ENCODE results near the gene GNAZ.

DNA sequence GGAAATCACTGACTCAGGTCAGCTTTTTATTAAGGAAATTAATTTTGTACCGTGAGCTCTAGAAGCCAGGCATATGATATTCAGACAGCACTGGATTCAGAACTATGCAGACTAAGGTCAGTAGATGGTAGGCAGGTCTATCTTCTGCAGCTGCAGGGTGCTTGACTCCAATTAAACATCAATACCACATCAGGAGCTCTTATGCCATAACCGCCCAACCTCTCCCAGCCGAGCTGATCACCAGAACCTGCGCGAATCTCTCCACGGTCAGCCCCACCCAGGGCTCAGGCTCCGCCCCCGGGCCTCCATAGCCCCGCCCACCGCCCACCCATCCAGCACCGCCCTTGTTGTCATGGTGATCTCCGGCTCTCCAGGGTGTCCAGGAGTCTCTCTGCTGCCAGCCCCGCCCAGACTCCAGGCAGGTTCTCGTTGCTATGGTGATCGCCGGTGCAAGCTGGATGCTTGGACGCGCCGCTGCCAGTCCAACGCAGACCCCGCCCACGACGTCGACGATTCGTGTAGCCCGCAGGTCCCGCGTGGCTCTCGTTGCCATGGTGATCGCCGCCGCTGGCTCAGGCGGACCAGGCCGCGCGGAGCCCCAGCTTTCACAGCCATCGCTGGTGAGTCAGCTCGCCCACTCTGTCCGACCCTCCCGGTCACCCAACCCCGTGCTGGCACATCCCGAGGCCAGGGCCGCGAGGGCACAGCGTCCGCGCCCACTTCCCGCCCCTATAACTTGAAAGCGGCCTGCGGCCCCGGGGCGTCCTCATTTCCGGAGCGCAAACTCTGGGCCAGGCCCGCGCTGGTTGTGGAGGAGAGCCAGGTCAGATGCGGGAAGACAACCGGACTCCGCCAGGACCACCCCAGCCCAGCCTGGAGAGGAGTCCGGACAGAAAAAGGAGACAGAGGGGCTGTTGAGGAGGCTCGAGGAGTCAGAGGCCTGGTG, 74.9 kb downstream of the GNAZ start, which contains the start of gene RAB36:
- TF ChIP-seq, protein P1, sequence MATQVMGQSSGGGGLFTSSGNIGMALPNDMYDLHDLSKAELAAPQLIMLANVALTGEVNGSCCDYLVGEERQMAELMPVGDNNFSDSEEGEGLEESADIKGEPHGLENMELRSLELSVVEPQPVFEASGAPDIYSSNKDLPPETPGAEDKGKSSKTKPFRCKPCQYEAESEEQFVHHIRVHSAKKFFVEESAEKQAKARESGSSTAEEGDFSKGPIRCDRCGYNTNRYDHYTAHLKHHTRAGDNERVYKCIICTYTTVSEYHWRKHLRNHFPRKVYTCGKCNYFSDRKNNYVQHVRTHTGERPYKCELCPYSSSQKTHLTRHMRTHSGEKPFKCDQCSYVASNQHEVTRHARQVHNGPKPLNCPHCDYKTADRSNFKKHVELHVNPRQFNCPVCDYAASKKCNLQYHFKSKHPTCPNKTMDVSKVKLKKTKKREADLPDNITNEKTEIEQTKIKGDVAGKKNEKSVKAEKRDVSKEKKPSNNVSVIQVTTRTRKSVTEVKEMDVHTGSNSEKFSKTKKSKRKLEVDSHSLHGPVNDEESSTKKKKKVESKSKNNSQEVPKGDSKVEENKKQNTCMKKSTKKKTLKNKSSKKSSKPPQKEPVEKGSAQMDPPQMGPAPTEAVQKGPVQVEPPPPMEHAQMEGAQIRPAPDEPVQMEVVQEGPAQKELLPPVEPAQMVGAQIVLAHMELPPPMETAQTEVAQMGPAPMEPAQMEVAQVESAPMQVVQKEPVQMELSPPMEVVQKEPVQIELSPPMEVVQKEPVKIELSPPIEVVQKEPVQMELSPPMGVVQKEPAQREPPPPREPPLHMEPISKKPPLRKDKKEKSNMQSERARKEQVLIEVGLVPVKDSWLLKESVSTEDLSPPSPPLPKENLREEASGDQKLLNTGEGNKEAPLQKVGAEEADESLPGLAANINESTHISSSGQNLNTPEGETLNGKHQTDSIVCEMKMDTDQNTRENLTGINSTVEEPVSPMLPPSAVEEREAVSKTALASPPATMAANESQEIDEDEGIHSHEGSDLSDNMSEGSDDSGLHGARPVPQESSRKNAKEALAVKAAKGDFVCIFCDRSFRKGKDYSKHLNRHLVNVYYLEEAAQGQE (IDR thresholded peaks at IDR 0.05): no peak
- TF ChIP-seq, protein P2, sequence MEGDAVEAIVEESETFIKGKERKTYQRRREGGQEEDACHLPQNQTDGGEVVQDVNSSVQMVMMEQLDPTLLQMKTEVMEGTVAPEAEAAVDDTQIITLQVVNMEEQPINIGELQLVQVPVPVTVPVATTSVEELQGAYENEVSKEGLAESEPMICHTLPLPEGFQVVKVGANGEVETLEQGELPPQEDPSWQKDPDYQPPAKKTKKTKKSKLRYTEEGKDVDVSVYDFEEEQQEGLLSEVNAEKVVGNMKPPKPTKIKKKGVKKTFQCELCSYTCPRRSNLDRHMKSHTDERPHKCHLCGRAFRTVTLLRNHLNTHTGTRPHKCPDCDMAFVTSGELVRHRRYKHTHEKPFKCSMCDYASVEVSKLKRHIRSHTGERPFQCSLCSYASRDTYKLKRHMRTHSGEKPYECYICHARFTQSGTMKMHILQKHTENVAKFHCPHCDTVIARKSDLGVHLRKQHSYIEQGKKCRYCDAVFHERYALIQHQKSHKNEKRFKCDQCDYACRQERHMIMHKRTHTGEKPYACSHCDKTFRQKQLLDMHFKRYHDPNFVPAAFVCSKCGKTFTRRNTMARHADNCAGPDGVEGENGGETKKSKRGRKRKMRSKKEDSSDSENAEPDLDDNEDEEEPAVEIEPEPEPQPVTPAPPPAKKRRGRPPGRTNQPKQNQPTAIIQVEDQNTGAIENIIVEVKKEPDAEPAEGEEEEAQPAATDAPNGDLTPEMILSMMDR (IDR thresholded peaks at IDR 0.05; ENCODE audit: low read depth, low read length, missing input control): no peak
- TF ChIP-seq, protein P3, sequence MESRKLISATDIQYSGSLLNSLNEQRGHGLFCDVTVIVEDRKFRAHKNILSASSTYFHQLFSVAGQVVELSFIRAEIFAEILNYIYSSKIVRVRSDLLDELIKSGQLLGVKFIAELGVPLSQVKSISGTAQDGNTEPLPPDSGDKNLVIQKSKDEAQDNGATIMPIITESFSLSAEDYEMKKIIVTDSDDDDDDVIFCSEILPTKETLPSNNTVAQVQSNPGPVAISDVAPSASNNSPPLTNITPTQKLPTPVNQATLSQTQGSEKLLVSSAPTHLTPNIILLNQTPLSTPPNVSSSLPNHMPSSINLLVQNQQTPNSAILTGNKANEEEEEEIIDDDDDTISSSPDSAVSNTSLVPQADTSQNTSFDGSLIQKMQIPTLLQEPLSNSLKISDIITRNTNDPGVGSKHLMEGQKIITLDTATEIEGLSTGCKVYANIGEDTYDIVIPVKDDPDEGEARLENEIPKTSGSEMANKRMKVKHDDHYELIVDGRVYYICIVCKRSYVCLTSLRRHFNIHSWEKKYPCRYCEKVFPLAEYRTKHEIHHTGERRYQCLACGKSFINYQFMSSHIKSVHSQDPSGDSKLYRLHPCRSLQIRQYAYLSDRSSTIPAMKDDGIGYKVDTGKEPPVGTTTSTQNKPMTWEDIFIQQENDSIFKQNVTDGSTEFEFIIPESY (IDR thresholded peaks at IDR 0.05): no peak
- TF ChIP-seq, protein P4, sequence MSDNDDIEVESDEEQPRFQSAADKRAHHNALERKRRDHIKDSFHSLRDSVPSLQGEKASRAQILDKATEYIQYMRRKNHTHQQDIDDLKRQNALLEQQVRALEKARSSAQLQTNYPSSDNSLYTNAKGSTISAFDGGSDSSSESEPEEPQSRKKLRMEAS (IDR thresholded peaks at IDR 0.05): no peak
